Psoas muscle (tissue), 8 donors: ENCODE measurements around the gene MCM8. TPM values are rescaled to one million over a fixed set of nuclear protein-coding genes. Genes with fewer than 3 reads are reported as not detected.

ENCODE experiments used
- ATAC-seq, 4 donors: fragments of 200-7000 bp; cut with Tn5 transposase; one replicate each; pipeline ENCODE4 v1.9.1; 2020; ENCODE audit warnings: moderate library complexity in 3 of 4, mild to moderate bottlenecking in 2 of 4
- DNase-seq, 2 donors: peaks; one replicate each; pipeline ENCODE4 v3.0.0-alpha.2; 2020
- H3K27ac ChIP-seq: fragments of 200-600 bp; one replicate; pipeline ENCODE4 v1.8.0; 2022
- H3K27me3 ChIP-seq, 3 donors: fragments of 200-600 bp in 1 of 3; one replicate each; pipeline versions ENCODE4 v1.6.1 to v1.8.0; 2013 to 2022; ENCODE audit warnings: low read length in 2 of 3, mild to moderate bottlenecking in 2 of 3, moderate library complexity in 1 of 3; ENCODE audit not compliant: insufficient read depth in 3 of 3
- H3K36me3 ChIP-seq, 2 donors: fragments of 200-600 bp in 1 of 2; one replicate each; pipeline versions ENCODE4 v1.6.1 to v1.8.0; 2013 to 2022; ENCODE audit warnings: low read depth in 1 of 2, mild to moderate bottlenecking in 1 of 2, moderate library complexity in 1 of 2; ENCODE audit not compliant: insufficient read depth in 1 of 2
- H3K4me1 ChIP-seq: fragments of 200-600 bp; one replicate; pipeline ENCODE4 v1.8.0; 2022
- H3K4me3 ChIP-seq: fragments of 200-600 bp; one replicate; pipeline ENCODE4 v1.8.0; 2022; ENCODE audit warnings: mild to moderate bottlenecking
- H3K9me3 ChIP-seq: fragments of 200-600 bp; one replicate; pipeline ENCODE4 v1.8.0; 2022
- CTCF ChIP-seq: fragments of 200-600 bp; IDR thresholded peaks from one replicate; pipeline ENCODE4 v1.8.0; 2022; ENCODE audit warnings: antibody characterized with exemption
- WGBS, 3 donors: extraction: QIAGEN DNeasy Blood & Tissue Kit; methylation state at CpG; one replicate each; pipeline versions ENCODE4 v1.1.6 to v1.1.7; 2013; 5-methylcytosine and 5-hydroxymethylcytosine counted together
- intact Hi-C, 2 donors: fragments of 100-400 bp; cut with DNase I; formaldehyde crosslinking; loops; one replicate each; pipeline versions ENCODE4 v1.11.0 to v1.14.2; 2022
- polyA plus RNA-seq, 3 donors: library from polyadenylated mRNA; stranded (reverse); fragments of 200-250 nt; gene quantifications; one replicate each; pipeline ENCODE4 v1.2.3, GENCODE V29; 2013
- total RNA-seq, 4 donors: library from RNA; stranded (reverse); fragmentation: NEBNext Ultra II Directional in 2 of 4; extraction: Animal tissue kit (Norgen Biotek cat#: 25700) in 2 of 4; gene quantifications; one replicate each; pipeline versions ENCODE4 v1.2.1 to v1.2.4, GENCODE V29; 2021 to 2023
- donor health status: healthy with polysubstance abuse.
- donor health status: DM: no; HTN: no; CAD: no; lungs with moderate emphysema.
- donor health status: Bipolar disorder and iron deficiency.
- donor health status: healthy.
- donor health status: DM: yes; HTN: yes; CAD: no.
- donor health status: DM: no; HTN: no; CAD: no.
- donor health status: DM: no; HTN: no; CAD: no.
- donor health status: DM: yes; HTN: yes; CAD: no.

The MCM8 gene
- total and polyA plus RNA-seq, 7 donors = 2.9 to 14.8 (median 6.2) TPM

- no peak for TF ChIP-seq CTCF
- Histone ChIP-seq H3K36me3 (peaks cover 7 to 66% of the 10 kb centered on the region in 2 donors), H3K27ac (no peak overlapping the region), H3K27me3 (no peaks in the 10 kb centered on the region), H3K4me3 (no peak overlapping the region), H3K4me1 (peaks cover 16% of the 10 kb centered on the region), H3K9me3 (no peaks in the 10 kb centered on the region)
- DNase-seq (no peak), ATAC-seq (no peak)
- 84 to 91% (median 86%) methylated on average over 6 of the region's 6 CpGs for WGBS, 3 donors
- intact Hi-C loops = loop anchor here in 1 of 2 donors (10.0 kb wide), 1 partner anchor 128 kb away; no protein-coding TSS in a partner anchor
Measured at GRCh38 chr20:5947276-5947675, 3.2 kb upstream of the MCM8 start.

GRCh38 chr20:5949943-5950270 lies 545 bp upstream of the MCM8 start:
- Histone ChIP-seq H3K36me3 (peaks cover 5 to 63% of the 10 kb centered on the region in 2 donors), H3K27ac (peak overlapping the region; percentile 91), H3K4me1 (peaks cover 16% of the 10 kb centered on the region), H3K4me3 (peak overlapping the region; percentile 95), H3K27me3 (no peaks in the 10 kb centered on the region), H3K9me3 (no peaks in the 10 kb centered on the region)
- TF ChIP-seq CTCF = no peak
- 0% methylated on average over 10 to 11 of the region's 11 CpGs for WGBS, 3 donors
- ATAC-seq (peak in 2 of 4 donors; percentile 3 to 9), DNase-seq (no peak)
- intact Hi-C loops = loop anchor here (2.0 to 10.0 kb wide), 5 partner anchors 125 to 423 kb away; no protein-coding TSS in a partner anchor

- DNase-seq (no peak), ATAC-seq (no peak)
- no peak for TF ChIP-seq CTCF
- peaks cover 4 to 68% of the 10 kb centered on the region in 2 donors for H3K36me3 ChIP-seq
- intact Hi-C loops = no loop called here
- H3K4me3 ChIP-seq = no peak overlapping the region
- 95 to 98% (median 97%) methylated on average over 6 of the region's 6 CpGs for whole genome bisulfite sequencing, 3 donors
- H3K9me3 ChIP-seq = no peaks in the 10 kb centered on the region
- H3K27ac ChIP-seq = no peak overlapping the region
- H3K27me3 ChIP-seq = no peaks in the 10 kb centered on the region
- no peaks in the 10 kb centered on the region for H3K4me1 ChIP-seq
Measured at GRCh38 chr20:5967469-5967868, 17.0 kb downstream of the MCM8 start.

- peaks cover 2 to 66% of the 10 kb centered on the region in 2 donors for H3K36me3 ChIP-seq
Measured at GRCh38 chr20:5968462-5968861, 18.0 kb downstream of the MCM8 start.

More at GRCh38 chr20:5968462-5968861, 18.0 kb downstream of the MCM8 start:
- intact Hi-C loops = no loop called here
- 91 to 96% (median 96%) methylated on average over 3 of the region's 3 CpGs for WGBS, 3 donors
- ATAC-seq = no peak
- H3K9me3 ChIP-seq = no peaks in the 10 kb centered on the region
- TF ChIP-seq CTCF = no peak
- no peak overlapping the region for H3K27ac ChIP-seq
- DNase-seq = no peak
- H3K27me3 ChIP-seq = no peaks in the 10 kb centered on the region
- H3K4me1 ChIP-seq = no peaks in the 10 kb centered on the region
- no peak overlapping the region for H3K4me3 ChIP-seq
